KG1 (cell line): ENCODE results near the gene SSBP2.

Experiments
- DNase-seq: peaks from one replicate; lab custom pipeline; 2025; lab: John Stamatoyannopoulos, UW

Gene SSBP2

GRCh38 chr5:81766611-81767010 lies 15.7 kb upstream of the SSBP2 start:
- DNase-seq: no peak

GRCh38 chr5:81763294-81763928 lies 12.5 kb upstream of the SSBP2 start:
- no peak for DNase-seq

- DNase-seq: no peak
These were observed 12.0 kb upstream of the SSBP2 start for GRCh38 chr5:81762853-81763252.

GRCh38 chr5:81762401-81762800 lies 11.5 kb upstream of the SSBP2 start:
- DNase-seq: no peak

GRCh38 chr5:81761970-81762369 lies 11.1 kb upstream of the SSBP2 start:
- no peak for DNase-seq

GRCh38 chr5:81761270-81761669 lies 10.4 kb upstream of the SSBP2 start:
- no peak for DNase-seq

- DNase-seq: no peak
These were observed 9.6 kb upstream of the SSBP2 start for GRCh38 chr5:81760521-81760920.

GRCh38 chr5:81759632-81760005 lies 8.7 kb upstream of the SSBP2 start:
- DNase-seq: no peak

- no peak for DNase-seq
These were observed 6.5 kb upstream of the SSBP2 start for GRCh38 chr5:81757404-81757803.

GRCh38 chr5:81756016-81756415 lies 5.1 kb upstream of the SSBP2 start:
- no peak for DNase-seq

- no peak for DNase-seq
These were observed 4.4 kb upstream of the SSBP2 start for GRCh38 chr5:81755320-81755719.

GRCh38 chr5:81754621-81755020 lies 3.7 kb upstream of the SSBP2 start:
- no peak for DNase-seq

GRCh38 chr5:81753429-81753828 lies 2.5 kb upstream of the SSBP2 start:
- no peak for DNase-seq

- DNase-seq: no peak
These were observed 1.7 kb upstream of the SSBP2 start for GRCh38 chr5:81752644-81752963.

- peak; percentile 64 for DNase-seq
These were observed 1.1 kb upstream of the SSBP2 start for GRCh38 chr5:81751836-81752643.

- DNase-seq: no peak
These were observed 439 bp downstream of the SSBP2 start for GRCh38 chr5:81750308-81751008.

- DNase-seq: peak; percentile 55
These were observed 1.2 kb downstream of the SSBP2 start for GRCh38 chr5:81749561-81750307.

GRCh38 chr5:81749192-81749560 lies 1.7 kb downstream of the SSBP2 start:
- no peak for DNase-seq

- no peak for DNase-seq
These were observed 2.3 kb downstream of the SSBP2 start for GRCh38 chr5:81748556-81748955.

GRCh38 chr5:81747030-81747429 lies 3.9 kb downstream of the SSBP2 start:
- no peak for DNase-seq

- no peak for DNase-seq
These were observed 10.1 kb downstream of the SSBP2 start for GRCh38 chr5:81740758-81741157.

- no peak for DNase-seq
These were observed 11.6 kb downstream of the SSBP2 start for GRCh38 chr5:81739291-81739690.

- no peak for DNase-seq
These were observed 21.6 kb downstream of the SSBP2 start for GRCh38 chr5:81729276-81729675.
